Adrenal gland (tissue), 12 donors: ENCODE results near the gene TEX2. TPM values are rescaled to one million over a fixed set of nuclear protein-coding genes. Genes with fewer than 3 reads are reported as not detected.

Experiments
- DNase-seq, 7 donors: peaks; one replicate each; pipeline ENCODE4 v3.0.0-alpha.2; 2019 to 2020
- H3K27ac ChIP-seq, 5 donors: fragments of 200-600 bp; sonication (generic) in 4 of 5; 1 replicate in 3 of 5; 2 replicates in 2 of 5; pipeline versions ENCODE4 v1.5.1 to v1.8.0; 2016 to 2020; ENCODE audit warnings: mild to moderate bottlenecking in 1 of 5
- H3K27me3 ChIP-seq: fragments of 200-600 bp; 2 replicates; pipeline ENCODE4 v1.8.0; 2021
- H3K36me3 ChIP-seq, 2 donors: fragments of 200-600 bp; replicated peaks in 1 of 2; 1 replicate in 1 of 2; 2 replicates in 1 of 2; pipeline versions ENCODE4 v1.5.1 to v1.8.0; 2018 to 2022
- H3K4me1 ChIP-seq, 2 donors: fragments of 200-600 bp; replicated peaks in 1 of 2; 1 replicate in 1 of 2; 2 replicates in 1 of 2; pipeline versions ENCODE4 v1.5.1 to v1.8.0; 2018 to 2021
- H3K4me3 ChIP-seq, 4 donors: fragments of 200-600 bp; sonication (generic) in 3 of 4; one replicate each; pipeline ENCODE4 v1.5.1; 2016 to 2018
- H3K9me3 ChIP-seq, 3 donors: fragments of 200-600 bp; sonication (generic) in 1 of 3; replicated peaks in 1 of 3; 1 replicate in 2 of 3; 2 replicates in 1 of 3; pipeline versions ENCODE4 v1.5.1 to v1.8.0; 2016 to 2021
- CTCF ChIP-seq, 6 experiments: fragments of 450-650 bp in 4 of 6; fragments of 200-600 bp in 2 of 6; sonication (generic) in 1 of 6; IDR thresholded peaks; 1 replicate in 5 of 6; 2 replicates in 1 of 6; pipeline versions ENCODE4 v1.5.1 to v1.8.0; 2016 to 2021; ENCODE audit warnings: antibody characterized with exemption in 6 of 6, mild to moderate bottlenecking in 2 of 6, moderate library complexity in 1 of 6
- POLR2A ChIP-seq, 2 donors: fragments of 450-650 bp; IDR thresholded peaks; one replicate each; pipeline ENCODE4 v1.6.1; 2017; ENCODE audit warnings: antibody characterized with exemption in 2 of 2, mild to moderate bottlenecking in 2 of 2, moderate library complexity in 1 of 2
- WGBS, 4 donors: extraction: QIAGEN DNeasy Blood & Tissue Kit in 2 of 4; methylation state at CpG; one replicate each; pipeline versions ENCODE4 v1.1.5 to v1.1.7; 2013 to 2017; 5-methylcytosine and 5-hydroxymethylcytosine counted together
- intact Hi-C, 2 donors: fragments of 100-400 bp; cut with DNase I; formaldehyde crosslinking; loops; one replicate each; pipeline versions ENCODE4 v1.14.1 to v1.15.0; 2022 to 2023
- polyA plus RNA-seq, 3 donors: library from polyadenylated mRNA; stranded (reverse); fragments of 200-250 nt in 2 of 3; fragments of 350-450 nt in 1 of 3; fragmentation: Illumina TruSeq in 1 of 3; extraction: RNeasy Lipid Tissue Mini Kit (QIAGEN cat#74804) in 1 of 3; gene quantifications; one replicate each; pipeline ENCODE4 v1.2.3, GENCODE V29; 2013 to 2014
- total RNA-seq, 9 donors: library from RNA; depleted of rRNA in 4 of 9; stranded (reverse); fragments of >200 nt in 4 of 9; fragments of 120-200 nt in 1 of 9; fragmentation: NEBNext Ultra II Directional in 1 of 9; extraction: Animal tissue kit (Norgen Biotek cat#: 25700) in 1 of 9; gene quantifications; one replicate each; pipeline versions ENCODE4 v1.1.0 to v1.2.4, GENCODE V29; 2013 to 2023
- donor health status: healthy with polysubstance abuse.
- donor health status: Bipolar disorder and iron deficiency.
- donor health status: DM: yes; HTN: yes; CAD: no.
- donor health status: DM: no; HTN: no; CAD: no.
- donor health status: DM: no; HTN: no; CAD: no.
- donor health status: DM: yes; HTN: yes; CAD: no.

TEX2 gene
- total and polyA plus RNA-seq, 12 donors, result 12.0 to 91.5 (median 62.5) TPM

GRCh38 chr17:64120159-64120810 lies 142.8 kb downstream of the TEX2 start:
- Histone ChIP-seq H3K9me3 (no peaks in the 10 kb centered on the region), H3K4me1 (peaks cover 51 to 79% of the 10 kb centered on the region in 2 donors), H3K27me3 (no peaks in the 10 kb centered on the region), H3K36me3 (no peaks in the 10 kb centered on the region), H3K27ac (peak overlapping the region in 4 of 5 donors; percentile 45 to 80 (median 61)), H3K4me3 (no peak overlapping the region)
- no peak for DNase-seq
- intact Hi-C loops, result no loop called here
- 49 to 58% (median 55%) methylated on average over 3 of the region's 3 CpGs for WGBS, 4 donors
- TF ChIP-seq CTCF (IDR thresholded peaks at IDR 0.05) (no peak), POLR2A (IDR thresholded peaks at IDR 0.05) (no peak)

GRCh38 chr17:64117981-64118979 lies 144.8 kb downstream of the TEX2 start:
- H3K27ac ChIP-seq, result peak overlapping the region in 3 of 5 donors; percentile 70 to 80 (median 73)
- intact Hi-C loops, result no loop called here
- WGBS, 4 donors, result 30 to 46% (median 37%) methylated on average over 10 of the region's 10 CpGs

GRCh38 chr17:64115822-64116534 lies 147.1 kb downstream of the TEX2 start:
- Histone ChIP-seq H3K4me3 (peak overlapping the region in 1 of 4 donors; percentile 20), H3K27ac (peak overlapping the region; percentile 61 to 86 (median 80)), H3K4me1 (peaks cover 49 to 84% of the 10 kb centered on the region in 2 donors), H3K9me3 (no peaks in the 10 kb centered on the region), H3K27me3 (no peaks in the 10 kb centered on the region), H3K36me3 (no peaks in the 10 kb centered on the region)
- intact Hi-C loops, result no loop called here
- peak in 2 of 7 donors; percentile 15 to 43 for DNase-seq
- TF ChIP-seq CTCF (IDR thresholded peaks at IDR 0.05) (no peak), POLR2A (IDR thresholded peaks at IDR 0.05) (no peak)
- whole genome bisulfite sequencing, 4 donors, result 40 to 50% (median 41%) methylated on average over 7 of the region's 7 CpGs

More at GRCh38 chr17:64117981-64118979, 144.8 kb downstream of the TEX2 start:
- no peaks in the 10 kb centered on the region for H3K36me3 ChIP-seq
- H3K9me3 ChIP-seq, result no peaks in the 10 kb centered on the region
- H3K27me3 ChIP-seq, result no peaks in the 10 kb centered on the region
- H3K4me1 ChIP-seq, result peaks cover 55 to 87% of the 10 kb centered on the region in 2 donors
- peak; percentile 74 to 91 (median 87) for DNase-seq
- no peak overlapping the region for H3K4me3 ChIP-seq
- TF ChIP-seq POLR2A (IDR thresholded peaks at IDR 0.05), result peak in 1 of 2 donors; percentile 58
- no peak for TF ChIP-seq CTCF (IDR thresholded peaks at IDR 0.05)
